ENCODE measurements around the gene ADAM15.

DNA sequence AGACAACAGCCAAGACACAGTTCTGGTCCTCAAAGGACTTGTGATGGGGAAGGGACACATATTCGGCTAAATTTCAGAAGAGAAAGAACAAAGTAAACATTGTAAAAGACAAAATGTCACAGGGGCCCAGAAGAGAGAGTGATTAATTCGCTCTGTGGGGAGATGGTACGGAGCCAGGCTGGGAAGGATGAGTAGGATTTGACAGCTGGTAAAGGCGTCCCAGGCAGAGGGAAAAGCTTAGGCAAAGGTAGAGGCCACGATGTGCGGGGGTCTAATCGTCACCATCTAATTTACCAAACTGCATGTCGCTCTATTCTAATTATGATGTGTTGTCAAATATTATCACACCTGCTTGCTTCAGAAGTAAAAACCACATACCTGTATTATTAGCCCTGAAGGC, 59.3 kb downstream of the ADAM15 start:
- TF ChIP-seq, protein P1, sequence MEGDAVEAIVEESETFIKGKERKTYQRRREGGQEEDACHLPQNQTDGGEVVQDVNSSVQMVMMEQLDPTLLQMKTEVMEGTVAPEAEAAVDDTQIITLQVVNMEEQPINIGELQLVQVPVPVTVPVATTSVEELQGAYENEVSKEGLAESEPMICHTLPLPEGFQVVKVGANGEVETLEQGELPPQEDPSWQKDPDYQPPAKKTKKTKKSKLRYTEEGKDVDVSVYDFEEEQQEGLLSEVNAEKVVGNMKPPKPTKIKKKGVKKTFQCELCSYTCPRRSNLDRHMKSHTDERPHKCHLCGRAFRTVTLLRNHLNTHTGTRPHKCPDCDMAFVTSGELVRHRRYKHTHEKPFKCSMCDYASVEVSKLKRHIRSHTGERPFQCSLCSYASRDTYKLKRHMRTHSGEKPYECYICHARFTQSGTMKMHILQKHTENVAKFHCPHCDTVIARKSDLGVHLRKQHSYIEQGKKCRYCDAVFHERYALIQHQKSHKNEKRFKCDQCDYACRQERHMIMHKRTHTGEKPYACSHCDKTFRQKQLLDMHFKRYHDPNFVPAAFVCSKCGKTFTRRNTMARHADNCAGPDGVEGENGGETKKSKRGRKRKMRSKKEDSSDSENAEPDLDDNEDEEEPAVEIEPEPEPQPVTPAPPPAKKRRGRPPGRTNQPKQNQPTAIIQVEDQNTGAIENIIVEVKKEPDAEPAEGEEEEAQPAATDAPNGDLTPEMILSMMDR (IDR thresholded peaks at IDR 0.05) = no peak
- TF ChIP-seq EZH2 (IDR thresholded peaks at IDR 0.05; ENCODE audit: borderline replicate concordance, insufficient read depth, low read depth, low read length, poor library complexity, severe bottlenecking) = no peak
